PC-3 (cell line): Measurements from ENCODE around the gene GRIN2C. TPM values are rescaled to one million over a fixed set of nuclear protein-coding genes. Genes with fewer than 3 reads are reported as not detected.
A peak's percentile ranks its signal among the peaks of the same experiment; 100 is the strongest.

ENCODE experiments used
- ATAC-seq: fragments of 200-7000 bp; cut with Tn5 transposase; 2 replicates; pipeline ENCODE4 v1.9.1; 2020; ENCODE audit warnings: mild to moderate bottlenecking, moderate library complexity
- BruUV-seq: library from RNA; stranded (reverse); fragments of 400-500 nt; replicated peaks from 2 replicates; lab custom pipeline; 2021; lab: Mats Ljungman, UMichigan
- CTCF ChIA-PET: fragments of 300-600 bp; sonication (Branson Sonifier 250); formaldehyde crosslinking; loops from one replicate; lab custom pipeline; 2022; ENCODE audit warnings: antibody characterized with exemption; lab: Charles Lee
- POLR2A ChIA-PET: fragments of 300-600 bp; sonication (Branson Sonifier 250); formaldehyde crosslinking; loops from one replicate; lab custom pipeline; 2022; ENCODE audit warnings: antibody characterized with exemption; ENCODE audit not compliant: unreplicated experiment; lab: Charles Lee
- DNase-seq: peaks from one replicate; pipeline ENCODE4 v3.0.0-alpha.2; 2015
- H2AFZ ChIP-seq: fragments of 300-600 bp; sonication (generic); 2 replicates; pipeline ENCODE4 v1.6.0; 2016; ENCODE audit warnings: antibody characterized with exemption, low read length
- H3F3A ChIP-seq: fragments of 300-600 bp; sonication (generic); one replicate; pipeline ENCODE4 v1.6.0; 2017; ENCODE audit warnings: antibody characterized with exemption, low read length, control low read depth, mild to moderate bottlenecking; ENCODE audit not compliant: unreplicated experiment
- H3K27ac ChIP-seq: fragments of 300-600 bp; sonication (generic); 2 replicates; pipeline ENCODE4 v1.5.1; 2016; ENCODE audit warnings: mild to moderate bottlenecking, low read length
- H3K27me3 ChIP-seq: fragments of 300-600 bp; sonication (generic); 2 replicates; pipeline ENCODE4 v1.6.1; 2016; ENCODE audit warnings: low read length, mixed read lengths
- H3K36me3 ChIP-seq: fragments of 300-600 bp; sonication (generic); 2 replicates; pipeline ENCODE4 v1.6.1; 2016; ENCODE audit warnings: low read depth, mixed run types, low read length, mixed read lengths
- H3K4me1 ChIP-seq: fragments of 300-600 bp; sonication (generic); 2 replicates; pipeline ENCODE4 v1.5.1; 2016; ENCODE audit warnings: low read length; ENCODE audit not compliant: insufficient read depth
- H3K4me2 ChIP-seq: fragments of 300-600 bp; sonication (generic); 2 replicates; pipeline ENCODE4 v1.6.0; 2016; ENCODE audit warnings: low read length
- H3K4me3 ChIP-seq: fragments of 300-600 bp; sonication (generic); 2 replicates; pipeline ENCODE4 v1.5.1; 2016; ENCODE audit warnings: mild to moderate bottlenecking, low read length, mixed read lengths
- H3K79me2 ChIP-seq: fragments of 300-600 bp; sonication (generic); 2 replicates; pipeline ENCODE4 v1.6.1; 2017; ENCODE audit warnings: low read length, mixed read lengths
- H3K9ac ChIP-seq: fragments of 300-600 bp; sonication (generic); 2 replicates; pipeline ENCODE4 v1.6.0; 2016; ENCODE audit warnings: mild to moderate bottlenecking, low read length
- H3K9me2 ChIP-seq: fragments of 300-600 bp; sonication (generic); replicated peaks from 2 replicates; pipeline ENCODE4 v1.6.1; 2016; ENCODE audit warnings: mixed run types, low read length, mixed read lengths
- H3K9me3 ChIP-seq: fragments of 300-600 bp; sonication (generic); 2 replicates; pipeline ENCODE4 v1.6.1; 2016; ENCODE audit warnings: low read length, mixed read lengths
- H4K20me1 ChIP-seq: fragments of 300-600 bp; sonication (generic); 2 replicates; pipeline ENCODE4 v1.6.1; 2016; ENCODE audit warnings: low read length, mixed read lengths
- EZH2 ChIP-seq: fragments of 300-600 bp; sonication (generic); IDR thresholded peaks from one replicate; pipeline ENCODE4 v1.6.1; 2017; ENCODE audit warnings: antibody characterized with exemption, mild to moderate bottlenecking, low read length; ENCODE audit not compliant: unreplicated experiment
- EZH2phosphoT487 ChIP-seq: fragments of 300-600 bp; sonication (generic); IDR thresholded peaks from 2 replicates; pipeline ENCODE4 v1.6.1; 2018; ENCODE audit warnings: mild to moderate bottlenecking, antibody characterized with exemption, low read length, borderline replicate concordance
- intact Hi-C: fragments of 100-400 bp; cut with micrococcal nuclease; formaldehyde crosslinking; loops from 2 replicates; pipeline ENCODE4 v1.9.0; 2023
- total RNA-seq: library from RNA; depleted of rRNA; stranded (reverse); fragments of >200 nt; gene quantifications from 2 replicates; pipeline ENCODE4 v1.2.3, GENCODE V29; 2014
- TF ChIP-seq, protein P1 (sequence below): fragments of 300-600 bp; sonication (generic); conservative IDR thresholded peaks from 2 replicates; pipeline ENCODE4 v1.5.1; 2017; ENCODE audit warnings: antibody characterized with exemption, low read depth, mild to moderate bottlenecking, low read length

GRIN2C gene
- total RNA-seq, 1 experiment from 2014 or later: 0.04 TPM

GRCh38 chr17:74840989-74841666 lies 18.6 kb downstream of the GRIN2C start:
- H3K27ac ChIP-seq: no peak overlapping the region
- H3K4me1 ChIP-seq: peaks cover 6% of the 10 kb centered on the region; the same call in 1 of the 2 replicates
- no TSS peak for BruUV-seq
- ATAC-seq (no peak), DNase-seq (no peak)
- no peak overlapping the region for H3K9ac ChIP-seq
- H3K9me2 ChIP-seq: no peaks in the 10 kb centered on the region
- H3K4me3 ChIP-seq: no peak overlapping the region
- H3K9me3 ChIP-seq: no peaks in the 10 kb centered on the region
- ChIA-PET POLR2A (no interaction called here), CTCF (no interaction called here)
- H3K36me3 ChIP-seq: no peaks in the 10 kb centered on the region
- TF ChIP-seq EZH2 (no peak), EZH2phosphoT487 (no peak)
- TF ChIP-seq, protein P1, sequence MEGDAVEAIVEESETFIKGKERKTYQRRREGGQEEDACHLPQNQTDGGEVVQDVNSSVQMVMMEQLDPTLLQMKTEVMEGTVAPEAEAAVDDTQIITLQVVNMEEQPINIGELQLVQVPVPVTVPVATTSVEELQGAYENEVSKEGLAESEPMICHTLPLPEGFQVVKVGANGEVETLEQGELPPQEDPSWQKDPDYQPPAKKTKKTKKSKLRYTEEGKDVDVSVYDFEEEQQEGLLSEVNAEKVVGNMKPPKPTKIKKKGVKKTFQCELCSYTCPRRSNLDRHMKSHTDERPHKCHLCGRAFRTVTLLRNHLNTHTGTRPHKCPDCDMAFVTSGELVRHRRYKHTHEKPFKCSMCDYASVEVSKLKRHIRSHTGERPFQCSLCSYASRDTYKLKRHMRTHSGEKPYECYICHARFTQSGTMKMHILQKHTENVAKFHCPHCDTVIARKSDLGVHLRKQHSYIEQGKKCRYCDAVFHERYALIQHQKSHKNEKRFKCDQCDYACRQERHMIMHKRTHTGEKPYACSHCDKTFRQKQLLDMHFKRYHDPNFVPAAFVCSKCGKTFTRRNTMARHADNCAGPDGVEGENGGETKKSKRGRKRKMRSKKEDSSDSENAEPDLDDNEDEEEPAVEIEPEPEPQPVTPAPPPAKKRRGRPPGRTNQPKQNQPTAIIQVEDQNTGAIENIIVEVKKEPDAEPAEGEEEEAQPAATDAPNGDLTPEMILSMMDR: no peak
- no peak overlapping the region for H2AFZ ChIP-seq
- no peaks in the 10 kb centered on the region for H3K79me2 ChIP-seq
- no peaks in the 10 kb centered on the region for H4K20me1 ChIP-seq
- intact Hi-C loops: no loop called here
- H3K4me2 ChIP-seq: no peak overlapping the region
- no peaks in the 10 kb centered on the region for H3F3A ChIP-seq
- H3K27me3 ChIP-seq: no peaks in the 10 kb centered on the region

DNA sequence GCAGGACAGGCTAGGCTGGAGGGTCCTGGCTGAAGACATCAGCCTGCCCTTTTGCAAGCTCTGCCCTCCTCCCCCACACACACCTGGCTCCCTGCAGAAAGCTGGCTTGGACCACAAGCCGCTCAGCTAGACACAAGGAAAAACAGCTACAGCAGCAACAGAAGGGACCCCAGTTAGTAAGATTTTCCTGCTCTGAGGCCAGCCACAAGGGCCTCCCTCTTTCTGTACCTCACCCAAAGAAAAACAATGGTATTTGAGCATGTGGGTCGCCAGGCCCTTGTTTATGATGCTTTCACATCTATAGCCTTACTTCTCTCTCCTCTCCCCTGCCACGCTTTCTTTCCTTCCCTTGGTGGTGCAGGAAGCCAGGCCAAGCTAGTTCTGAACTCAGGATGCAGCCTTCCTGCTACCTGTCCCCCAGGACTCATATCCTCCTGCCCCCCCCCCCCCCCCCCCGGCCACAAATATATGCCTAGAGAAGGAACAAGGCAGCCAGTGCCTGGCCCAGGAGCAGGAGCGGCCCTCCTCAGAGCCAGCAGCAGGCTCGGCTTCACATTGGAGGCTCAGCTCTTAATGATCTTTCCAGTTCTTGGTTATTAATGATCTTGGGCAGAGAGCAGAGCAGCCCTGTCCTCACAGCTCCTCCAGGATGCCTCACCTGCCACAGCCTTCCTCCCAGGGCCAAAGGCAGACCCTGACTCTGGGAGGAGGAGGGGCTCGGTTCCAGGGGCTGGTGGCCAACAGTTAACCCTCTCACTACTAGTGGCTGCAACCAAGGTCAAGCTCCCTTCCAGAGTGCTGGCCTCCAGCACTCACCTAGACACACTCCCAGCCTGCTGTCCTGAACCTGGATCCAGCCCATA lies 19.5 kb downstream of the GRIN2C start:
- no peaks in the 10 kb centered on the region for H4K20me1 ChIP-seq
- H3K9me3 ChIP-seq: no peaks in the 10 kb centered on the region
- peaks cover 6% of the 10 kb centered on the region; the same call in 1 of the 2 replicates for H3K4me1 ChIP-seq
- ChIA-PET POLR2A (no interaction called here), CTCF (no interaction called here)
- H3K27ac ChIP-seq: no peak overlapping the region
- DNase-seq (no peak), ATAC-seq (no peak)
- H3K9me2 ChIP-seq: no peaks in the 10 kb centered on the region
- no TSS peak for BruUV-seq
- no peak for TF ChIP-seq EZH2phosphoT487
- no peak for TF ChIP-seq EZH2
- TF ChIP-seq, protein P1: no peak
- no peak overlapping the region for H3K9ac ChIP-seq
- no peak overlapping the region for H2AFZ ChIP-seq
- intact Hi-C loops: no loop called here
- H3K4me2 ChIP-seq: no peak overlapping the region
- no peaks in the 10 kb centered on the region for H3K36me3 ChIP-seq
- H3K4me3 ChIP-seq: no peak overlapping the region
- H3K27me3 ChIP-seq: no peaks in the 10 kb centered on the region
- H3K79me2 ChIP-seq: no peaks in the 10 kb centered on the region
- H3F3A ChIP-seq: no peaks in the 10 kb centered on the region

DNA sequence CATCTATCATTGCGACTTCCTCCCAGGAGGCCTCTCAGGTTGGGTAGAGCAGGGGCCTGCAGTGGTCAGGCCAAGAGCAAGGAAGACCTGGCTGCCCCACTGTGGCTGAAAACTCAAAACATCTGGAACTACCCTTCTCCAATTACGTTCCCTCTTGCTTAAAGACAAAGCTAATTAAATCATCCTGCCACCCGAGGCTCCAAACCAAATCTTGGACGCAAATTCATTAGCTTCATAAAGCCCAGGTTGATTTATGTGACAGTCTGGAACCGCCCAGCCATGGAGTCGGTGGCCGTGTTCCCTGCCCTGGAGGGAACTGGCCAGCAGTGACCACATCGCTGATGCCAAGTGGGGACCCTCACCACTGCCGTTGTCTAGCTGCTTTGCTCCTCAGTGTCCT lies 21.4 kb downstream of the GRIN2C start:
- CTCF ChIA-PET: no interaction called here
- Histone ChIP-seq H4K20me1 (no peaks in the 10 kb centered on the region), H3K4me3 (no peak overlapping the region), H3F3A (no peaks in the 10 kb centered on the region), H3K4me2 (no peak overlapping the region), H3K27ac (no peak overlapping the region), H2AFZ (no peak overlapping the region), H3K9me3 (no peaks in the 10 kb centered on the region), H3K9me2 (no peaks in the 10 kb centered on the region), H3K4me1 (peaks cover 6% of the 10 kb centered on the region; the same call in 1 of the 2 replicates), H3K27me3 (no peaks in the 10 kb centered on the region), H3K79me2 (no peaks in the 10 kb centered on the region), H3K9ac (no peak overlapping the region), H3K36me3 (no peaks in the 10 kb centered on the region)
- ATAC-seq (no peak), DNase-seq (no peak)
- intact Hi-C loops: no loop called here
- POLR2A ChIA-PET: no interaction called here
- TF ChIP-seq, protein P1: no peak
- TF ChIP-seq EZH2 (no peak), EZH2phosphoT487 (no peak)
- BruUV-seq: TSS peak; percentile 20
